Measurements from ENCODE around the gene PELI3. TPM values are rescaled to one million over a fixed set of nuclear protein-coding genes. Genes with fewer than 3 reads are reported as not detected.

Gene PELI3
- total RNA-seq, 2 donors from 2014 or later = 29.1 to 47.1 TPM

- Histone ChIP-seq H3K9me3 (no peaks in the 10 kb centered on the region), H3K4me3 (no peak overlapping the region), H3K27me3 (replicated peaks; ENCODE audit: insufficient read depth) (no peaks in the 10 kb centered on the region), H3K4me1 (ENCODE audit: control insufficient read depth in 1 of 2, low read depth in 2 of 2) (no peaks in the 10 kb centered on the region), H3K27ac (no peak overlapping the region), H3K36me3 (peaks cover 28% of the 10 kb centered on the region)
- no peak for ATAC-seq (ENCODE audit: insufficient number of reproducible peaks, low FRiP score, low read depth)
- DNase-seq (ENCODE audit: low spot score) = no peak
- TF ChIP-seq, protein P1, sequence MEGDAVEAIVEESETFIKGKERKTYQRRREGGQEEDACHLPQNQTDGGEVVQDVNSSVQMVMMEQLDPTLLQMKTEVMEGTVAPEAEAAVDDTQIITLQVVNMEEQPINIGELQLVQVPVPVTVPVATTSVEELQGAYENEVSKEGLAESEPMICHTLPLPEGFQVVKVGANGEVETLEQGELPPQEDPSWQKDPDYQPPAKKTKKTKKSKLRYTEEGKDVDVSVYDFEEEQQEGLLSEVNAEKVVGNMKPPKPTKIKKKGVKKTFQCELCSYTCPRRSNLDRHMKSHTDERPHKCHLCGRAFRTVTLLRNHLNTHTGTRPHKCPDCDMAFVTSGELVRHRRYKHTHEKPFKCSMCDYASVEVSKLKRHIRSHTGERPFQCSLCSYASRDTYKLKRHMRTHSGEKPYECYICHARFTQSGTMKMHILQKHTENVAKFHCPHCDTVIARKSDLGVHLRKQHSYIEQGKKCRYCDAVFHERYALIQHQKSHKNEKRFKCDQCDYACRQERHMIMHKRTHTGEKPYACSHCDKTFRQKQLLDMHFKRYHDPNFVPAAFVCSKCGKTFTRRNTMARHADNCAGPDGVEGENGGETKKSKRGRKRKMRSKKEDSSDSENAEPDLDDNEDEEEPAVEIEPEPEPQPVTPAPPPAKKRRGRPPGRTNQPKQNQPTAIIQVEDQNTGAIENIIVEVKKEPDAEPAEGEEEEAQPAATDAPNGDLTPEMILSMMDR (IDR thresholded peaks at IDR 0.05) = no peak
Observed at GRCh38 chr11:66495401-66495854, 28.7 kb downstream of the PELI3 start.

- Histone ChIP-seq H3K4me1 (ENCODE audit: control insufficient read depth in 1 of 2, low read depth in 2 of 2) (no peaks in the 10 kb centered on the region), H3K36me3 (peaks cover 28% of the 10 kb centered on the region), H3K27ac (no peak overlapping the region), H3K4me3 (no peak overlapping the region), H3K9me3 (no peaks in the 10 kb centered on the region), H3K27me3 (replicated peaks; ENCODE audit: insufficient read depth) (no peaks in the 10 kb centered on the region)
- TF ChIP-seq, protein P1 (IDR thresholded peaks at IDR 0.05) = no peak
- ATAC-seq (ENCODE audit: insufficient number of reproducible peaks, low FRiP score, low read depth) (no peak), DNase-seq (ENCODE audit: low spot score) (no peak)
Observed at GRCh38 chr11:66497206-66497605, 30.5 kb downstream of the PELI3 start.

DNA sequence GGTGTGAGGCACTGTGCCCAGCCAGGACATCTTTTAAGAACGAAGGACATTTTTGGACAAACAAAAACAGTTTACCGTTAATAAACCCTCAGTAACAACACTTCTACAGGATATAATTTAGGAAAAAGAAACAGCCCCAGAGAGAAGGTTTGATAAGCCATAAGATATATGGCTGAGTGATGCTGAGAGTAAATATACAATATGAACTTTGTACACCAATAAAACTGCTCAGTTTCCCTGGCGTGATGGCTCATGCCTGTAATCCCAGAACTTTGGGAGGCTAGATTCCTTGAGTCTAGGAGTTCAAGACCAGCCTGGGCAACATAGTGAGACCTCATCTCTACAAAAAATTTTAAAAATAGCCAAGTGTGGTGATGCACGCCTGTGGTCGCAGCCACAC, 31.8 kb downstream of the PELI3 start:
- Histone ChIP-seq H3K36me3 (peaks cover 21% of the 10 kb centered on the region), H3K9me3 (no peaks in the 10 kb centered on the region), H3K4me1 (ENCODE audit: control insufficient read depth in 1 of 2, low read depth in 2 of 2) (no peaks in the 10 kb centered on the region), H3K27ac (no peak overlapping the region), H3K4me3 (no peak overlapping the region), H3K27me3 (replicated peaks; ENCODE audit: insufficient read depth) (no peaks in the 10 kb centered on the region)
- DNase-seq (ENCODE audit: low spot score) (no peak), ATAC-seq (ENCODE audit: insufficient number of reproducible peaks, low FRiP score, low read depth) (no peak)
- TF ChIP-seq, protein P1 (IDR thresholded peaks at IDR 0.05) = no peak

GRCh38 chr11:66505276-66505816, 38.6 kb downstream of the PELI3 start:
- Histone ChIP-seq H3K4me3 (no peak overlapping the region), H3K4me1 (ENCODE audit: control insufficient read depth in 1 of 2, low read depth in 2 of 2) (peaks cover 0 to 3% of the 10 kb centered on the region in 2 donors), H3K36me3 (no peaks in the 10 kb centered on the region), H3K9me3 (no peaks in the 10 kb centered on the region), H3K27ac (no peak overlapping the region), H3K27me3 (replicated peaks; ENCODE audit: insufficient read depth) (no peaks in the 10 kb centered on the region)
- ATAC-seq (ENCODE audit: insufficient number of reproducible peaks, low FRiP score, low read depth) (no peak), DNase-seq (ENCODE audit: low spot score) (no peak)
- TF ChIP-seq, protein P1 (IDR thresholded peaks at IDR 0.05) = no peak

GRCh38 chr11:66509131-66509561, 42.4 kb downstream of the PELI3 start:
- Histone ChIP-seq H3K36me3 (peaks cover 2% of the 10 kb centered on the region), H3K4me1 (ENCODE audit: control insufficient read depth in 1 of 2, low read depth in 2 of 2) (peaks cover 10 to 13% of the 10 kb centered on the region in 2 donors), H3K27ac (no peak overlapping the region), H3K9me3 (no peaks in the 10 kb centered on the region), H3K27me3 (replicated peaks; ENCODE audit: insufficient read depth) (no peaks in the 10 kb centered on the region), H3K4me3 (no peak overlapping the region)
- no peak for ATAC-seq (ENCODE audit: insufficient number of reproducible peaks, low FRiP score, low read depth)
- TF ChIP-seq, protein P1 (IDR thresholded peaks at IDR 0.05) = no peak
- DNase-seq (ENCODE audit: low spot score) = no peak
